GM12878 (cell line): ENCODE results near the gene C16orf74. TPM values are rescaled to one million over a fixed set of nuclear protein-coding genes. Genes with fewer than 3 reads are reported as not detected.

Experiments used
- ATAC-seq: fragments of 200-7000 bp; cut with Tn5 transposase; 3 replicates; pipeline ENCODE4 v1.9.1; 2020; ENCODE audit warnings: mild to moderate bottlenecking, moderate library complexity
- BruUV-seq: library from RNA; stranded (reverse); fragments of 400-500 nt; replicated peaks from 2 replicates; lab custom pipeline; 2021; lab: Mats Ljungman, UMichigan
- CTCF ChIA-PET: fragments of 300-600 bp; sonication (Branson Sonifier 250); formaldehyde crosslinking; extraction: SDS; loops from one replicate; lab custom pipeline; 2021; ENCODE audit warnings: inconsistent platforms; lab: Yijun Ruan, JAX
- POLR2A ChIA-PET: fragments of 350-600 bp; formaldehyde crosslinking; extraction: SDS; loops from one replicate; lab custom pipeline; 2021; ENCODE audit warnings: inconsistent platforms; lab: Charles Lee
- RAD21 ChIA-PET: fragments of 300-600 bp; sonication (Branson Sonifier 250); formaldehyde crosslinking; loops from one replicate; lab custom pipeline; 2023; ENCODE audit warnings: antibody characterized with exemption; ENCODE audit not compliant: unreplicated experiment; lab: Charles Lee
- SMC1A ChIA-PET: fragments of 300-600 bp; sonication (Branson Sonifier 250); formaldehyde crosslinking; loops from one replicate; lab custom pipeline; 2023; ENCODE audit not compliant: unreplicated experiment, uncharacterized antibody; lab: Charles Lee
- DNase-seq: peaks from one replicate; pipeline ENCODE4 v3.0.0-alpha.2; 2011; ENCODE audit warnings: low read depth, low spot score
- FAIRE-seq: peaks from 3 replicates; lab custom pipeline; 2011; peaks lifted over from hg19 to GRCh38; lab: Jason Lieb, UNC
- H2AFZ ChIP-seq: 2 replicates; pipeline ENCODE4 v1.6.0; 2011; ENCODE audit warnings: low read depth, low read length, control low read depth; ENCODE audit not compliant: control insufficient read depth
- H3K27ac ChIP-seq: 2 replicates; pipeline ENCODE4 v1.5.1; 2011; ENCODE audit warnings: control low read depth; ENCODE audit not compliant: control insufficient read depth, insufficient read depth
- H3K27me3 ChIP-seq, 2 experiments: replicated peaks in 1 of 2; 2 replicates each; pipeline versions ENCODE4 v1.6.0 to v1.6.1; 2011; ENCODE audit warnings: low read length in 1 of 2; ENCODE audit not compliant: control insufficient read depth in 2 of 2, insufficient read depth in 2 of 2
- H3K36me3 ChIP-seq, 2 experiments: 2 replicates each; pipeline ENCODE4 v1.5.1; 2011; ENCODE audit warnings: low read length in 1 of 2; ENCODE audit not compliant: control insufficient read depth in 2 of 2, insufficient read depth in 2 of 2
- H3K4me1 ChIP-seq: 2 replicates; pipeline ENCODE4 v1.6.1; 2011; ENCODE audit warnings: mild to moderate bottlenecking, low read length, moderate library complexity, mixed read lengths; ENCODE audit not compliant: control insufficient read depth, insufficient read depth
- H3K4me2 ChIP-seq: 2 replicates; pipeline ENCODE4 v1.6.0; 2011; ENCODE audit warnings: control low read depth; ENCODE audit not compliant: control insufficient read depth, insufficient read depth
- H3K4me3 ChIP-seq: fragments of 200-600 bp; sonication (generic); 2 replicates; pipeline ENCODE4 v1.5.1; 2016
- H3K79me2 ChIP-seq: 2 replicates; pipeline ENCODE4 v1.6.0; 2011; ENCODE audit warnings: low read length; ENCODE audit not compliant: control insufficient read depth, insufficient read depth
- H3K9ac ChIP-seq: 2 replicates; pipeline ENCODE4 v1.8.0; 2011; ENCODE audit warnings: low read length, control low read depth, mixed read lengths; ENCODE audit not compliant: control insufficient read depth, insufficient read depth
- H3K9me3 ChIP-seq: replicated peaks from 3 replicates; pipeline ENCODE4 v1.5.1; 2011; ENCODE audit warnings: mild to moderate bottlenecking, low read length; ENCODE audit not compliant: control insufficient read depth, insufficient read depth
- H4K20me1 ChIP-seq: 2 replicates; pipeline ENCODE4 v1.6.0; 2011; ENCODE audit not compliant: control insufficient read depth, insufficient read depth
- BCL11A ChIP-seq: IDR thresholded peaks from 2 replicates; pipeline ENCODE4 v1.6.1; 2011; ENCODE audit warnings: low read depth, low read length
- CBX5 ChIP-seq: sonication (generic); IDR thresholded peaks from 2 replicates; pipeline ENCODE4 v1.6.1; 2016; ENCODE audit warnings: low read depth, moderate library complexity, mild to moderate bottlenecking, inconsistent platforms
- ESRRA ChIP-seq: IDR thresholded peaks from 2 replicates; pipeline ENCODE4 v1.6.1; 2012; ENCODE audit warnings: mild to moderate bottlenecking, low read length, improper control_type of control experiment
- FOXM1 ChIP-seq: IDR thresholded peaks from 2 replicates; pipeline ENCODE4 v1.6.1; 2012; ENCODE audit warnings: low read depth, mild to moderate bottlenecking, inconsistent platforms, low read length, moderate library complexity
- GABPA ChIP-seq: IDR thresholded peaks from 2 replicates; pipeline ENCODE4 v1.6.1; 2014; ENCODE audit warnings: antibody characterized with exemption, low read depth, mild to moderate bottlenecking, inconsistent platforms
- MYC ChIP-seq: IDR thresholded peaks from 2 replicates; pipeline ENCODE4 v1.6.1; 2011; ENCODE audit warnings: mild to moderate bottlenecking, low read length, moderate library complexity, inconsistent platforms; ENCODE audit not compliant: insufficient read depth, insufficient replicate concordance, insufficient read length, severe bottlenecking
- NBN ChIP-seq: fragments of 450-650 bp; IDR thresholded peaks from 2 replicates; pipeline ENCODE4 v1.6.1; 2016
- NR2C2 ChIP-seq: IDR thresholded peaks from 2 replicates; pipeline ENCODE4 v1.6.1; 2011; ENCODE audit warnings: borderline replicate concordance, low read depth; ENCODE audit not compliant: control insufficient read depth, insufficient read length
- TCF12 ChIP-seq: IDR thresholded peaks from 2 replicates; pipeline ENCODE4 v1.6.1; 2011; ENCODE audit warnings: low read depth, mild to moderate bottlenecking, low read length
- WRNIP1 ChIP-seq: IDR thresholded peaks from 2 replicates; pipeline ENCODE4 v1.6.1; 2011; ENCODE audit warnings: low read depth, low read length, improper control_type of control experiment, borderline replicate concordance
- WGBS: methylation state at CpG from one replicate; pipeline ENCODE4 v1.1.6; 2016; ENCODE audit warnings: low lambda C conversion rate; ENCODE audit not compliant: insufficient replicate concordance, insufficient coverage; ENCODE audit errors: missing lambda C conversion rate; 5-methylcytosine and 5-hydroxymethylcytosine counted together
- in situ Hi-C: fragments of 300-500 bp; cut with MboI; formaldehyde crosslinking; loops from 9 replicates; pipeline ENCODE4 v1.14.3; 2018; ENCODE audit warnings: mixed read lengths
- intact Hi-C: fragments of 100-400 bp; cut with micrococcal nuclease; formaldehyde crosslinking; loops from one replicate; pipeline ENCODE4 v1.14.2; 2022; ENCODE audit not compliant: unreplicated experiment
- polyA plus RNA-seq, 11 experiments: library from polyadenylated mRNA; depleted of rRNA in 4 of 11; unstranded in 6 of 11; stranded (reverse) in 5 of 11; fragments of >200 nt; fragmentation: Nextera tagmentation in 4 of 11; fragmentation: Illumina TruSeq in 1 of 11; extraction: Ambion mirVana in 4 of 11; extraction: Trizol in 1 of 11; gene quantifications; 1 replicate in 1 of 11; 2 replicates in 10 of 11; pipeline versions ENCODE4 v1.2.1 to v1.2.3, GENCODE V29; 2011 to 2016; ENCODE audit warnings: inconsistent platforms in 2 of 11, missing spikeins in 2 of 11, low read depth in 1 of 11
- total RNA-seq, 4 experiments: library from RNA; depleted of rRNA in 3 of 4; stranded (reverse); fragments of >200 nt in 3 of 4; fragmentation: Illumina TruSeq in 1 of 4; extraction: Trizol in 1 of 4; gene quantifications; 2 replicates each; pipeline versions ENCODE4 v1.2.1 to v1.2.3, GENCODE V29; 2013 to 2021

C16orf74 gene
- total and polyA plus RNA-seq, 10 of the 15 experiments (the other 5 are each of a cell fraction or from before 2014, with no cell fraction given), result 0.23 to 20.1 (median 6.8) TPM

- FAIRE-seq, result no peak
- ChIA-PET POLR2A (no interaction called here), SMC1A (no interaction called here), RAD21 (no interaction called here), CTCF (no interaction called here)
- TF ChIP-seq CBX5 (0 out of 2 replicates have a peak, but pooled peaks have one; percentile 27), GABPA (no peak)
- H3K4me1 ChIP-seq, result no peaks in the 10 kb centered on the region
- intact Hi-C loops (loop anchor here (10.0 kb wide), 1 partner anchor 317 kb away; no protein-coding TSS in a partner anchor), in situ Hi-C loops (no loop called here)
- H3K4me2 ChIP-seq, result no peak overlapping the region
- H3K9ac ChIP-seq, result no peak overlapping the region
- WGBS, result 94% methylated on average over 5 of the region's 6 CpGs
- no peak for DNase-seq
- no TSS peak for BruUV-seq
- no peaks in the 10 kb centered on the region for H3K79me2 ChIP-seq
- H3K27me3 ChIP-seq, result no peaks in the 10 kb centered on the region
- H3K27ac ChIP-seq, result no peak overlapping the region
- no peaks in the 10 kb centered on the region; the same call in 2 of the 3 replicates for H3K9me3 ChIP-seq
- H3K36me3 ChIP-seq, result no peaks in the 10 kb centered on the region
- no peak for ATAC-seq
- H4K20me1 ChIP-seq, result no peaks in the 10 kb centered on the region
- no peak overlapping the region for H3K4me3 ChIP-seq
- H2AFZ ChIP-seq, result no peak overlapping the region
These were observed 38.8 kb downstream of the C16orf74 start for GRCh38 chr16:85711982-85712587.

- CTCF ChIA-PET, result no interaction called here
- Histone ChIP-seq H3K27ac (no peak overlapping the region), H4K20me1 (no peaks in the 10 kb centered on the region), H3K4me3 (no peak overlapping the region), H3K36me3 (no peaks in the 10 kb centered on the region), H2AFZ (no peak overlapping the region), H3K4me2 (no peak overlapping the region), H3K9me3 (no peaks in the 10 kb centered on the region; the same call in 2 of the 3 replicates), H3K9ac (no peak overlapping the region), H3K79me2 (no peaks in the 10 kb centered on the region), H3K27me3 (no peaks in the 10 kb centered on the region), H3K4me1 (no peaks in the 10 kb centered on the region)
- RAD21 ChIA-PET, result no interaction called here
- POLR2A ChIA-PET, result no interaction called here
- in situ Hi-C loops (no loop called here), intact Hi-C loops (loop anchor here (10.0 kb wide), 1 partner anchor 316 kb away; no protein-coding TSS in a partner anchor)
- 70% methylated on average over 9 of the region's 9 CpGs for WGBS
- ATAC-seq, result no peak
- SMC1A ChIA-PET, result no interaction called here
- DNase-seq, result no peak
- BruUV-seq, result no TSS peak
- FAIRE-seq, result no peak
- TF ChIP-seq NR2C2 (no peak), MYC (no peak), BCL11A (no peak), NBN (no peak), ESRRA (no peak), TCF12 (no peak), WRNIP1 (no peak), FOXM1 (no peak)
These were observed 40.2 kb downstream of the C16orf74 start for GRCh38 chr16:85710732-85711131.
